Testis (tissue), 2 donors: ENCODE measurements around the gene SIGLEC8.

ENCODE experiments used
- POLR2A ChIP-seq: fragments of 450-650 bp; IDR thresholded peaks from one replicate; pipeline ENCODE4 v1.6.1; 2017; ENCODE audit warnings: antibody characterized with exemption, mild to moderate bottlenecking, moderate library complexity
- TF ChIP-seq, protein P1 (sequence below), 3 experiments: fragments of 450-650 bp in 2 of 3; fragments of 200-600 bp in 1 of 3; sonication (generic) in 1 of 3; IDR thresholded peaks; one replicate each; pipeline ENCODE4 v1.5.1; 2016 to 2019; ENCODE audit warnings: antibody characterized with exemption in 3 of 3, mild to moderate bottlenecking in 2 of 3, moderate library complexity in 1 of 3

DNA sequence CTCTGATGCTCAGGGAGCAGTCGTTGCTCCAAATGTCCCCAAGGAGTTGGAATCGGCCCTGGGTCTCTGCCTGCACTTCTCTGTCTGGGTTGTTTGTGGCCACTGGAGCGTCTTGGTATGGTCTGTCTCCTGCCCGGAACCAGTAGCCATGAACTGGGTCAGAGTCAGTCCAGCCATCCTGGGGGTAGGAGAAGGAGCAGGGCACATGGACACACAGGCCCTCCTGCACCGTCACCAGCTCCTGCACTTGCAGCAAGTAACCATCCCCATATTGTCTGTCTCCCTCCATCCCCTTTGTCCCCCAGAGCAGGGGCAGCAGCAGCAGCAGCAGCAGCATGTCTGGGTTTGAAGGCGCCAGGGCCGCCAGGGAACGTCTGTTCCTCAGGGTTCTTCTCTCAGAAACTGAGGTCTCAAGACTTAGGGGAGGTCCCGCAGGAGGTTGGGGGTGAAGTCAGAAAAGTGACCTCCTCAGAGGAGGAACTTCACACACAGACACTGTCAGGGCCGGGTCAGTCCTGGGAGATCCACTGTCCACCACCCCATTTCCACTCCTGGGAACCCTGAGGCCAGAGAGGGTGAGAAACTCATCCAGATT, at the start of gene SIGLEC8:
- TF ChIP-seq, protein P1, sequence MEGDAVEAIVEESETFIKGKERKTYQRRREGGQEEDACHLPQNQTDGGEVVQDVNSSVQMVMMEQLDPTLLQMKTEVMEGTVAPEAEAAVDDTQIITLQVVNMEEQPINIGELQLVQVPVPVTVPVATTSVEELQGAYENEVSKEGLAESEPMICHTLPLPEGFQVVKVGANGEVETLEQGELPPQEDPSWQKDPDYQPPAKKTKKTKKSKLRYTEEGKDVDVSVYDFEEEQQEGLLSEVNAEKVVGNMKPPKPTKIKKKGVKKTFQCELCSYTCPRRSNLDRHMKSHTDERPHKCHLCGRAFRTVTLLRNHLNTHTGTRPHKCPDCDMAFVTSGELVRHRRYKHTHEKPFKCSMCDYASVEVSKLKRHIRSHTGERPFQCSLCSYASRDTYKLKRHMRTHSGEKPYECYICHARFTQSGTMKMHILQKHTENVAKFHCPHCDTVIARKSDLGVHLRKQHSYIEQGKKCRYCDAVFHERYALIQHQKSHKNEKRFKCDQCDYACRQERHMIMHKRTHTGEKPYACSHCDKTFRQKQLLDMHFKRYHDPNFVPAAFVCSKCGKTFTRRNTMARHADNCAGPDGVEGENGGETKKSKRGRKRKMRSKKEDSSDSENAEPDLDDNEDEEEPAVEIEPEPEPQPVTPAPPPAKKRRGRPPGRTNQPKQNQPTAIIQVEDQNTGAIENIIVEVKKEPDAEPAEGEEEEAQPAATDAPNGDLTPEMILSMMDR (IDR thresholded peaks at IDR 0.05) = no peak
- no peak for TF ChIP-seq POLR2A
